Measurements from ENCODE around the gene NOL4L.

- no peak for TF ChIP-seq CTCF (IDR thresholded peaks at IDR 0.05)
- TF ChIP-seq POLR2A (IDR thresholded peaks at IDR 0.05; ENCODE audit: low read depth) = no peak
Observed at GRCh38 chr20:32474009-32474716, 111.0 kb downstream of the NOL4L start.
